HepG2 (cell line): Measurements from ENCODE around the gene ADRM1. TPM values are rescaled to one million over a fixed set of nuclear protein-coding genes. Genes with fewer than 3 reads are reported as not detected.
A peak's percentile ranks its signal among the peaks of the same experiment; 100 is the strongest.

ENCODE experiments used
- ATAC-seq: fragments of 200-7000 bp; cut with Tn5 transposase; 3 replicates; pipeline ENCODE4 v1.9.1; 2020; ENCODE audit warnings: mild to moderate bottlenecking, moderate library complexity
- BruUV-seq: library from RNA; stranded (reverse); fragments of 400-500 nt; replicated peaks from 2 replicates; lab custom pipeline; 2021; lab: Mats Ljungman, UMichigan
- CTCF ChIA-PET: fragments of 300-600 bp; formaldehyde crosslinking; extraction: SDS; loops from one replicate; lab custom pipeline; 2021; ENCODE audit warnings: low total read pairs, inconsistent platforms, low intra/inter-chr PET ratio; lab: Yijun Ruan, JAX
- POLR2A ChIA-PET: fragments of 350-600 bp; sonication (Branson Sonifier 250); formaldehyde crosslinking; loops from one replicate; lab custom pipeline; 2020; ENCODE audit warnings: antibody characterized with exemption, inconsistent platforms; lab: Yijun Ruan, JAX
- DNase-seq: peaks from one replicate; pipeline ENCODE4 v3.0.0-alpha.2; 2015; ENCODE audit warnings: low spot score
- FAIRE-seq: peaks from 3 replicates; lab custom pipeline; 2011; peaks lifted over from hg19 to GRCh38; lab: Jason Lieb, UNC
- H2AFZ ChIP-seq: one replicate; pipeline ENCODE4 v1.6.1; 2011; ENCODE audit warnings: low read length, inconsistent platforms
- H3K27ac ChIP-seq: fragments of 300-600 bp; 3 replicates; pipeline ENCODE4 v1.8.0; 2011; ENCODE audit warnings: mixed run types, mild to moderate bottlenecking, mixed read lengths, low read length, inconsistent platforms; ENCODE audit not compliant: insufficient read depth; ENCODE audit errors: extremely low read length
- H3K27me3 ChIP-seq, 2 experiments: fragments of 200-600 bp in 1 of 2; 2 replicates in 1 of 2; 3 replicates in 1 of 2; pipeline versions ENCODE4 v1.6.0 to v1.8.0; 2011; ENCODE audit warnings: low read length in 2 of 2, mild to moderate bottlenecking in 2 of 2, moderate library complexity in 2 of 2, inconsistent platforms in 1 of 2; ENCODE audit not compliant: insufficient read depth in 2 of 2, control insufficient read depth in 1 of 2
- H3K36me3 ChIP-seq, 2 experiments: fragments of 200-600 bp in 1 of 2; replicated peaks in 1 of 2; 2 replicates in 1 of 2; 3 replicates in 1 of 2; pipeline versions ENCODE4 v1.5.1 to v1.8.0; 2011; ENCODE audit warnings: low read length in 2 of 2, inconsistent platforms in 1 of 2; ENCODE audit not compliant: insufficient read depth in 2 of 2, control insufficient read depth in 1 of 2
- H3K4me1 ChIP-seq: 2 replicates; pipeline ENCODE4 v1.5.1; 2012; ENCODE audit warnings: low read length, inconsistent platforms; ENCODE audit not compliant: insufficient read depth
- H3K4me2 ChIP-seq: 2 replicates; pipeline ENCODE4 v1.6.0; 2011; ENCODE audit warnings: low read depth, low read length, inconsistent platforms
- H3K4me3 ChIP-seq, 3 experiments: fragments of 200-600 bp in 1 of 3; sonication (generic), shearing (Covaris generic) in 1 of 3; replicated peaks in 1 of 3; 2 replicates each; pipeline ENCODE4 v1.5.1; 2011 to 2016; ENCODE audit warnings: low read length in 3 of 3, inconsistent platforms in 2 of 3, low read depth in 2 of 3, mild to moderate bottlenecking in 2 of 3, control low read depth in 1 of 3, mixed read lengths in 1 of 3; ENCODE audit not compliant: insufficient read depth in 1 of 3
- H3K79me2 ChIP-seq: one replicate; pipeline ENCODE4 v1.6.1; 2011; ENCODE audit warnings: low read length, inconsistent platforms; ENCODE audit not compliant: insufficient read depth
- H3K9ac ChIP-seq: 2 replicates; pipeline ENCODE4 v1.6.0; 2011; ENCODE audit warnings: mild to moderate bottlenecking, low read depth, low read length, inconsistent platforms; ENCODE audit not compliant: insufficient read depth
- H3K9me3 ChIP-seq: 2 replicates; pipeline ENCODE4 v1.5.1; 2012; ENCODE audit warnings: mild to moderate bottlenecking, low read length
- H4K20me1 ChIP-seq: 2 replicates; pipeline ENCODE4 v1.6.0; 2011; ENCODE audit warnings: inconsistent platforms, mild to moderate bottlenecking, low read length, moderate library complexity; ENCODE audit not compliant: insufficient read depth
- AGO1 ChIP-seq: fragments of 200-400 bp; formaldehyde crosslinking; IDR thresholded peaks from 2 replicates; pipeline ENCODE4 v1.6.1; 2017; ENCODE audit warnings: mild to moderate bottlenecking, low read depth, low read length, moderate library complexity; ENCODE audit not compliant: poor library complexity, severe bottlenecking
- FLYWCH1 ChIP-seq: sonication (generic); formaldehyde crosslinking; IDR thresholded peaks from 2 replicates; pipeline ENCODE4 v1.8.1; 2023; ENCODE audit warnings: mild to moderate bottlenecking, missing genetic modification reagents
- HNF4G ChIP-seq, 2 experiments: sonication (generic) in 1 of 2; formaldehyde crosslinking in 1 of 2; IDR thresholded peaks; 2 replicates each; pipeline versions ENCODE4 v1.4.0 to v1.6.1; 2011 to 2020; ENCODE audit warnings: borderline replicate concordance in 2 of 2, low read depth in 2 of 2, mild to moderate bottlenecking in 2 of 2, low read length in 1 of 2, missing genetic modification reagents in 1 of 2, moderate library complexity in 1 of 2
- KAT2B ChIP-seq: fragments of 150-350 bp; IDR thresholded peaks from 2 replicates; pipeline ENCODE4 v1.6.1; 2014; ENCODE audit warnings: low read depth, low read length, borderline replicate concordance
- SETDB1 ChIP-seq: sonication (generic); formaldehyde crosslinking; IDR thresholded peaks from 2 replicates; pipeline ENCODE4 v1.5.1; 2020; ENCODE audit warnings: missing genetic modification reagents, mild to moderate bottlenecking, borderline replicate concordance
- SMAD9 ChIP-seq: sonication (generic); formaldehyde crosslinking; IDR thresholded peaks from 2 replicates; pipeline ENCODE4 v1.5.1; 2020; ENCODE audit warnings: mild to moderate bottlenecking, missing genetic modification reagents
- ZNF567 ChIP-seq: sonication (generic); formaldehyde crosslinking; IDR thresholded peaks from 2 replicates; pipeline ENCODE4 v1.8.1; 2023; ENCODE audit warnings: mild to moderate bottlenecking, missing genetic modification reagents, borderline replicate concordance
- WGBS: methylation state at CpG from one replicate; pipeline ENCODE4 v1.1.6; 2017; ENCODE audit warnings: low lambda C conversion rate; 5-methylcytosine and 5-hydroxymethylcytosine counted together
- in situ Hi-C: cut with HindIII; loops from 2 replicates; pipeline ENCODE4 v1.10.0; 2017; ENCODE audit warnings: low pct_unique_long_range_greater_than_20kb; ENCODE audit not compliant: extremely low pct_ligation_motif_present
- intact Hi-C: fragments of 100-400 bp; cut with micrococcal nuclease; formaldehyde crosslinking; loops from one replicate; pipeline ENCODE4 v1.10.0; 2022; ENCODE audit not compliant: unreplicated experiment
- polyA plus RNA-seq, 8 experiments: library from polyadenylated mRNA; depleted of rRNA in 3 of 8; stranded (reverse) in 7 of 8; unstranded in 1 of 8; fragments of >200 nt; fragmentation: Illumina TruSeq in 4 of 8; extraction: Trizol in 4 of 8; gene quantifications; 2 replicates each; pipeline versions ENCODE4 v1.2.1 to v1.2.3, GENCODE V29; 2011 to 2016; ENCODE audit warnings: low read depth in 4 of 8, missing spikeins in 1 of 8, mixed read lengths in 1 of 8; ENCODE audit not compliant: insufficient read depth in 1 of 8
- total RNA-seq, 5 experiments: library from RNA; depleted of rRNA; stranded (reverse); fragments of >200 nt; fragmentation: Illumina TruSeq; extraction: Trizol; gene quantifications; 2 replicates each; pipeline ENCODE4 v1.2.3, GENCODE V29; 2016; ENCODE audit warnings: low read depth in 1 of 5
- TF ChIP-seq, protein P1 (sequence below): sonication (generic); formaldehyde crosslinking; IDR thresholded peaks from 2 replicates; pipeline ENCODE4 v1.5.0; 2020; ENCODE audit warnings: mild to moderate bottlenecking, missing genetic modification reagents, borderline replicate concordance

ADRM1 gene
- total and polyA plus RNA-seq, 2 of the 13 experiments (the other 11 are each of a cell fraction or from before 2014, with no cell fraction given), result 92.9 to 154 TPM

DNA sequence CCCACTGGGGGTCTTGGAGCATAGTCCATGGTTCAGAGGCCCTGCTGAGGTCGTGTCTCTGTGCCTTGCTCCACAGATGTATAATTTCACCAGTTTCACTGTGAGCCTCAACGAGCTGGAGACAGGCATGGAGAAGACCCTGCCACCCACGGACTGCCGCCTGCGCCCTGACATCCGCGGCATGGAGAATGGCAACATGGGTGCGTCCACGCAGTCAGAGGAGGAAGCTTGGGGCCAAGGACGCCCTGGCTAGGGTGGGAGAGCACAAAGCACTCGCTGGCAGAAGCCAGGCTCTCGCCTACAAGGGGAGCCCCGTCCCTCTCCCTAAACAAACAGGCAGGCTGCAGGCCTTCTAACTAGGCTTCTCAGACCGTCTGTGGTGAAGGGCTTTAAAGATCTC is 13.7 kb upstream of the ADRM1 start:
- intact Hi-C loops, result no loop called here
- in situ Hi-C loops, result no loop called here
- TF ChIP-seq SMAD9 (CRISPR knock-in tag) (no peak), SETDB1 (CRISPR knock-in tag) (no peak), FLYWCH1 (no peak), AGO1 (no peak), KAT2B (no peak), HNF4G (IDR thresholded peaks at IDR 0.05; ENCODE audit: borderline replicate concordance, low read depth, low read length) (peak; percentile 25; the same call in 1 of the 2 replicates), HNF4G (CRISPR knock-in tag; IDR thresholded peaks at IDR 0.05; ENCODE audit: borderline replicate concordance, low read depth) (no peak), ZNF567 (CRISPR knock-in tag) (no peak)
- TF ChIP-seq, protein P1, sequence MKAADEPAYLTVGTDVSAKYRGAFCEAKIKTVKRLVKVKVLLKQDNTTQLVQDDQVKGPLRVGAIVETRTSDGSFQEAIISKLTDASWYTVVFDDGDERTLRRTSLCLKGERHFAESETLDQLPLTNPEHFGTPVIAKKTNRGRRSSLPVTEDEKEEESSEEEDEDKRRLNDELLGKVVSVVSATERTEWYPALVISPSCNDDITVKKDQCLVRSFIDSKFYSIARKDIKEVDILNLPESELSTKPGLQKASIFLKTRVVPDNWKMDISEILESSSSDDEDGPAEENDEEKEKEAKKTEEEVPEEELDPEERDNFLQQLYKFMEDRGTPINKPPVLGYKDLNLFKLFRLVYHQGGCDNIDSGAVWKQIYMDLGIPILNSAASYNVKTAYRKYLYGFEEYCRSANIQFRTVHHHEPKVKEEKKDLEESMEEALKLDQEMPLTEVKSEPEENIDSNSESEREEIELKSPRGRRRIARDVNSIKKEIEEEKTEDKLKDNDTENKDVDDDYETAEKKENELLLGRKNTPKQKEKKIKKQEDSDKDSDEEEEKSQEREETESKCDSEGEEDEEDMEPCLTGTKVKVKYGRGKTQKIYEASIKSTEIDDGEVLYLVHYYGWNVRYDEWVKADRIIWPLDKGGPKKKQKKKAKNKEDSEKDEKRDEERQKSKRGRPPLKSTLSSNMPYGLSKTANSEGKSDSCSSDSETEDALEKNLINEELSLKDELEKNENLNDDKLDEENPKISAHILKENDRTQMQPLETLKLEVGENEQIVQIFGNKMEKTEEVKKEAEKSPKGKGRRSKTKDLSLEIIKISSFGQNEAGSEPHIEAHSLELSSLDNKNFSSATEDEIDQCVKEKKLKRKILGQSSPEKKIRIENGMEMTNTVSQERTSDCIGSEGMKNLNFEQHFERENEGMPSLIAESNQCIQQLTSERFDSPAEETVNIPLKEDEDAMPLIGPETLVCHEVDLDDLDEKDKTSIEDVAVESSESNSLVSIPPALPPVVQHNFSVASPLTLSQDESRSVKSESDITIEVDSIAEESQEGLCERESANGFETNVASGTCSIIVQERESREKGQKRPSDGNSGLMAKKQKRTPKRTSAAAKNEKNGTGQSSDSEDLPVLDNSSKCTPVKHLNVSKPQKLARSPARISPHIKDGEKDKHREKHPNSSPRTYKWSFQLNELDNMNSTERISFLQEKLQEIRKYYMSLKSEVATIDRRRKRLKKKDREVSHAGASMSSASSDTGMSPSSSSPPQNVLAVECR, result 0 out of 2 replicates have a peak, but pooled peaks have one; percentile 15

More for the DNA sequence above, 13.7 kb upstream of the ADRM1 start:
- DNase-seq (no peak), ATAC-seq (no peak), FAIRE-seq (no peak)
- Histone ChIP-seq H3K27ac (no peak overlapping the region), H3K27me3 (no peaks in the 10 kb centered on the region), H3K4me2 (no peak overlapping the region), H3K4me1 (no peaks in the 10 kb centered on the region), H3K36me3 (peaks cover 39 to 66% of the 10 kb centered on the region in 2 experiments), H3K9ac (no peak overlapping the region), H3K79me2 (no peaks in the 10 kb centered on the region), H2AFZ (no peak overlapping the region), H3K4me3 (no peak overlapping the region), H4K20me1 (no peaks in the 10 kb centered on the region), H3K9me3 (no peaks in the 10 kb centered on the region)
- ChIA-PET CTCF (no interaction called here), POLR2A (no interaction called here)
- 76% methylated on average over 9 of the region's 14 CpGs for WGBS
- no TSS peak for BruUV-seq
